Mammary epithelial cell (primary cell): ENCODE measurements around the gene HDAC10.

Source experiments
- CTCF ChIP-seq, 2 donors: IDR thresholded peaks in 1 of 2; conservative IDR thresholded peaks in 1 of 2; 2 replicates each; pipeline ENCODE4 v1.5.1; 2011 to 2012; ENCODE audit warnings: inconsistent platforms in 2 of 2, low read length in 2 of 2, mild to moderate bottlenecking in 2 of 2, control low read depth in 1 of 2, low read depth in 1 of 2; ENCODE audit not compliant: insufficient read depth in 1 of 2; ENCODE audit errors: extremely low read depth in 1 of 2
- EZH2 ChIP-seq: IDR thresholded peaks from 2 replicates; pipeline ENCODE4 v1.6.1; 2012; ENCODE audit warnings: low read length, inconsistent platforms, borderline replicate concordance

GRCh38 chr22:50264104-50264745 is 13.2 kb upstream of the HDAC10 start:
- TF ChIP-seq CTCF (conservative IDR thresholded peaks at IDR 0.05 in 1 of 2, IDR thresholded peaks at IDR 0.05 in 1 of 2; ENCODE audit: extremely low read depth in 1 of 2, insufficient read depth in 1 of 2, low read depth in 1 of 2, low read length in 2 of 2): no peak
- TF ChIP-seq EZH2: no peak
